ENCODE results near the gene INPP4A. TPM values are rescaled to one million over a fixed set of nuclear protein-coding genes. Genes with fewer than 3 reads are reported as not detected.

The INPP4A gene
- total RNA-seq, 1 donor from 2014 or later, result 32.4 TPM

DNA sequence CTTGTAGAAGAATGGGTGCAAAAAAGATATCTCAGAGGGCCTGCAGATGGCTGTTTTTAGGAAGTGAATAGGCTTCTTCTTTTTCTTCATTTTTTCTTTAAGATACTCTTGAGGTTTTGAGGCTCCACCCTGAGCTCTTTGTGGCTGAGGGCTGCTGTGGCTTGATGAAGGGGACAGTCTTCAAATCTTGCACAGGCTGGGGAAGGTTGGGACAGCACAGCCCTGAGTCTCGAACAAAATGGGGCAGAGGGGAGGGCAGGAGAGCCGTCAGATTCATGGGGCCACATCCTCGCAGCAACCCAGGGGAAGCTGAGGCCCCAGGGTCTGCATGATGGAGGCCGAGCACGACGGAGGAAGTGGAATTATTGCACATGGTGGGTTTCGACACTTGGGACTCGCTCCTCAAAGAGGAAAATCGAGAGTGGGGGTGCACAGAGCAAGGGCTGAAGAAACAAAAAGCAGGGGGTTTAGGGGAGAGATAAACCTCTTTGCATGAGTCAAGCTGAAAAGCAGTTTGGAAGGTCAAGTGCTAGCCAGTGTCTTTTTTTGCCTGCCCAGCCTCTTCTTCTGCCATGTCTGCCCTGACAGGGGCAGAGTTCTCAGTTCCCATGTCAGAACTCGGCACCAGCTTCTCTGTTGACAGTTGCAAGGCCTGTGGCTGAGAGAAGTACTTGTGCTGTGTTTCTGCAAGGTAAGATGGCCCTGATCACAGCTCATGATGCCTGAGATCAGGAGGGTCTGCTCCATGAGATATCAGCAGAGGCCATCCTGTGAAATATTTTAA is 19.5 kb downstream of the INPP4A start:
- H3K27me3 Mint-ChIP-seq (ENCODE audit: low read depth), result no peaks in the 10 kb centered on the region
- no peak overlapping the region for H3K4me3 Mint-ChIP-seq
- H3K36me3 Mint-ChIP-seq (ENCODE audit: low read depth), result no peaks in the 10 kb centered on the region
- peaks cover 18% of the 10 kb centered on the region for H3K4me1 Mint-ChIP-seq
- no peaks in the 10 kb centered on the region for H3K9me3 Mint-ChIP-seq
- no peak for DNase-seq (ENCODE audit: low read depth, low spot score)
- TF ChIP-seq, protein P1, sequence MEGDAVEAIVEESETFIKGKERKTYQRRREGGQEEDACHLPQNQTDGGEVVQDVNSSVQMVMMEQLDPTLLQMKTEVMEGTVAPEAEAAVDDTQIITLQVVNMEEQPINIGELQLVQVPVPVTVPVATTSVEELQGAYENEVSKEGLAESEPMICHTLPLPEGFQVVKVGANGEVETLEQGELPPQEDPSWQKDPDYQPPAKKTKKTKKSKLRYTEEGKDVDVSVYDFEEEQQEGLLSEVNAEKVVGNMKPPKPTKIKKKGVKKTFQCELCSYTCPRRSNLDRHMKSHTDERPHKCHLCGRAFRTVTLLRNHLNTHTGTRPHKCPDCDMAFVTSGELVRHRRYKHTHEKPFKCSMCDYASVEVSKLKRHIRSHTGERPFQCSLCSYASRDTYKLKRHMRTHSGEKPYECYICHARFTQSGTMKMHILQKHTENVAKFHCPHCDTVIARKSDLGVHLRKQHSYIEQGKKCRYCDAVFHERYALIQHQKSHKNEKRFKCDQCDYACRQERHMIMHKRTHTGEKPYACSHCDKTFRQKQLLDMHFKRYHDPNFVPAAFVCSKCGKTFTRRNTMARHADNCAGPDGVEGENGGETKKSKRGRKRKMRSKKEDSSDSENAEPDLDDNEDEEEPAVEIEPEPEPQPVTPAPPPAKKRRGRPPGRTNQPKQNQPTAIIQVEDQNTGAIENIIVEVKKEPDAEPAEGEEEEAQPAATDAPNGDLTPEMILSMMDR (conservative IDR thresholded peaks at IDR 0.05), result no peak
- H3K27ac Mint-ChIP-seq (ENCODE audit: unreplicated experiment), result peak overlapping the region; percentile 39

DNA sequence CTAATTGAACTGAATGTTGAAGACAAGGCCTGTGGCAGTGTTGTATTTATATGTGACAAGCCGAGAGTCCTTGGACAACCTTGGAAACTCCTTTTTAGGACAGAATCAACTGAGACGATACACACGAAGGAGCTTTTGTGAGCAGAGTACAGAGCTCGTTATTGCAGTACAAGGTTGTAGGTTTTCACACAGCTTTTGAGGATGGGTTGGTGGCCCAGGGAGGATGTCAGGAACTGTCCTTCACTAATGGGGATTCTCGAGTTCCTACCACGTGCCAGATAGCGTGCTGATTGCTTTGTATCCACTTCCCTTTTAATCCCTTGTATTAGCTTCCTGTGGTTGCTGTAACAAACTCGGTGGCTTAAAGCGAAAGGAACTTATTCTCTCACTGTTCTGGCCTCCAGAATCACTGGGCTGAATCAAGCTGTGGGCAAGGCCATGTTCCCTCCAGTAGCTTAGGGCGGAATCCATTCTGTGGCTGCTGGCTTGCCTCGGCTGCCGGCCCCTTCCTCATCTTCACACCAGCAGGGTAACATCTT is 20.2 kb downstream of the INPP4A start:
- Mint-ChIP-seq H3K27me3 (ENCODE audit: low read depth) (no peaks in the 10 kb centered on the region), H3K4me1 (peaks cover 12% of the 10 kb centered on the region), H3K27ac (ENCODE audit: unreplicated experiment) (no peak overlapping the region), H3K9me3 (no peaks in the 10 kb centered on the region), H3K36me3 (ENCODE audit: low read depth) (no peaks in the 10 kb centered on the region), H3K4me3 (no peak overlapping the region)
- DNase-seq (ENCODE audit: low read depth, low spot score), result no peak
- TF ChIP-seq, protein P1 (conservative IDR thresholded peaks at IDR 0.05), result no peak

DNA sequence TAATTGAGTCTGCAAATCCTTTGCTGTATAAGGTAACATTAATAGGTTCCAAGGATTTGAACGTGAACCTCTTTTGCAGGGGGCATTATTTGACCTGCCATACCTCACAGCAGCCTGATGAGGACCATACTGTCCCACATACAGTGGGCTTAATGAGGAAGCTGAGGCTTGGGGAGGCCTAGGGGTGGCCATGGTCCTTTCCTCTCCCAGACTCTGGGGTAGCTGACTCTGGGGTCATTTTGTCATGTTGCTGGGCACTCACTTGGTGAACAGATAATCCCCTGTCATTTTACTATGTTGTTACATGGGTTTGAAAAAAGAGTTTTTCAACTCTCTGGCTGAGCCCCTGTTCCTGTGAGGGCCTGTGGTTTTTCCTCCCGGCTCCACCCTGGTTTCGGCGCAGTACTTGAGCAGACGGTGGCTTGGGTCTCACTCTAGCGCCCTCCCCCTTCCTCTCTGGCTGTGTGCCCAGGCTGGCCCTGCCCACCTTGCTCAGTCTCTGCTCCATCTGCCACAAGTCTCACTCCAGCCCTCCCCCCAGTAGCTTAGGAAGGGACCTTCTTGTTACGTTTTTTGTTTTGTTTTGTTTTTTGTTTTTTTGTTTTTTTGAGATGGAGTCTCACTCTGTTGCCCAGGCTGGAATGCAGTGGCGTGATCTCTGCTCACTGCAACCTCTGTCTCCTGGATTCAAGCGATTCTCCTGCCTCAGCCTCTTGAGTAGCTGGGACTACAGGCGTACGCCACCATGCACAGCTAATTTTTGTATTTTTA is 21.0 kb downstream of the INPP4A start:
- TF ChIP-seq, protein P1 (conservative IDR thresholded peaks at IDR 0.05), result no peak
- H3K4me1 Mint-ChIP-seq, result peaks cover 12% of the 10 kb centered on the region
- no peaks in the 10 kb centered on the region for H3K36me3 Mint-ChIP-seq (ENCODE audit: low read depth)
- no peak for DNase-seq (ENCODE audit: low read depth, low spot score)
- no peaks in the 10 kb centered on the region for H3K27me3 Mint-ChIP-seq (ENCODE audit: low read depth)
- no peak overlapping the region for H3K4me3 Mint-ChIP-seq
- no peaks in the 10 kb centered on the region for H3K9me3 Mint-ChIP-seq
- H3K27ac Mint-ChIP-seq (ENCODE audit: unreplicated experiment), result no peak overlapping the region

DNA sequence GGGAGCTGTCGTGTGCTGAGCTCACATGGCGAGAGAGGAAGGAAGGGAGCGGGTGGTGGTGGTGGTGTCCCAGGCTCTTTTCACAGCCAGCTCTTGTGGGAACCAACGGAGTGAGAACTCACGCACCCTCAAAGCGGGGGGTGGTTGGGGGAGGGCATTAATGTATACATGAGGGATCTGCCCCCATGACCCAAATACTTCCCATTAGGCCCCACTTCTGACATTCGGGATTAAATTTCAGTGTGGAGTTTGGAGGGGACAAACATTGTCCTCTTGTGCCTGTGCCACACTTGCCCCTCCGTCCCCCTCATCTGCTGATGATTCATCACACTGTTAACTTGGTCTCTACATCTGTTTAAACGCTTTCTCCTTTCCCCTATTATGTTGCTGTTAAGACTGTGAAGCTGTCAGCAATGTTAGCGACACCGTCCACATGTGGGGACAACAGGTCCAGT is 22.5 kb downstream of the INPP4A start:
- no peak overlapping the region for H3K27ac Mint-ChIP-seq (ENCODE audit: unreplicated experiment)
- H3K9me3 Mint-ChIP-seq, result no peaks in the 10 kb centered on the region
- H3K4me3 Mint-ChIP-seq, result no peak overlapping the region
- peaks cover 15% of the 10 kb centered on the region for H3K4me1 Mint-ChIP-seq
- no peaks in the 10 kb centered on the region for H3K36me3 Mint-ChIP-seq (ENCODE audit: low read depth)
- H3K27me3 Mint-ChIP-seq (ENCODE audit: low read depth), result no peaks in the 10 kb centered on the region
- no peak for DNase-seq (ENCODE audit: low read depth, low spot score)
- TF ChIP-seq, protein P1 (conservative IDR thresholded peaks at IDR 0.05), result no peak

DNA sequence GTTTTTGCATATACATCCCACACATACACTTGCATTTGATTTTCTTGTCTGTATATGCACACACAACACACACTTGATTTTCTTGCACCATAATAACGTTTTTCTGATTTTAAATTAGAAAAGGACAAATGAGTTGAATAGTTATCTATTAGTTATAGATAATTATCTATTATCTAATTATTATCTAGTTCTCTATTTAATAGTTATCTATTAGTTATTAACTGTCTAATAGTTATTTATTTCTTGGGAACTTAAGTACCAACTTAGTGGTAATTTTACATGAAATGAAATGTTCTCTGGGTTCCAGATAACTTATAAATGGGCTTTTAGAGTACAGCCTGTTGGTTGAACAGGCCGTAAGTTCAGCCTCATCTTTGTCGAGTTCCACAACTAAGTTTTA is 23.0 kb downstream of the INPP4A start:
- TF ChIP-seq, protein P1 (conservative IDR thresholded peaks at IDR 0.05), result no peak
- H3K4me3 Mint-ChIP-seq, result no peak overlapping the region
- no peak for DNase-seq (ENCODE audit: low read depth, low spot score)
- H3K36me3 Mint-ChIP-seq (ENCODE audit: low read depth), result no peaks in the 10 kb centered on the region
- no peak overlapping the region for H3K27ac Mint-ChIP-seq (ENCODE audit: unreplicated experiment)
- H3K4me1 Mint-ChIP-seq, result peaks cover 15% of the 10 kb centered on the region
- no peaks in the 10 kb centered on the region for H3K9me3 Mint-ChIP-seq
- H3K27me3 Mint-ChIP-seq (ENCODE audit: low read depth), result no peaks in the 10 kb centered on the region

Data from neural crest cell (in vitro differentiated cells).